ENCODE measurements around the gene ALKBH6. TPM values are rescaled to one million over a fixed set of nuclear protein-coding genes. Genes with fewer than 3 reads are reported as not detected.

ALKBH6 gene
- total and polyA plus RNA-seq, 10 of the 15 experiments (the other 5 are each of a cell fraction or from before 2014, with no cell fraction given) = 1.2 to 56.5 (median 36.1) TPM

GRCh38 chr19:35992907-35993765 is 20.9 kb downstream of the ALKBH6 start:
- WGBS (ENCODE audit: insufficient coverage, insufficient replicate concordance, low lambda C conversion rate, missing lambda C conversion rate) = 84% methylated on average over 8 of the region's 8 CpGs
- POLR2A ChIA-PET = no interaction called here
- no peaks in the 10 kb centered on the region for H3K27me3 ChIP-seq (replicated peaks in 1 of 2; ENCODE audit: control insufficient read depth in 2 of 2, insufficient read depth in 2 of 2, low read length in 1 of 2)
- BruUV-seq (replicated peaks) = no TSS peak
- SMC1A ChIA-PET (ENCODE audit: uncharacterized antibody, unreplicated experiment) = interaction anchor here (0.8 to 1.3 kb wide), 3 partner anchors 61 to 110 kb away, joined by 3 read pairs; partner anchors contain the start of gene THAP8
- CTCF ChIA-PET = interaction anchor here (1.0 to 1.4 kb wide), 2 partner anchors 44 to 135 kb away, joined by 3 read pairs; no protein-coding TSS in a partner anchor
- RAD21 ChIA-PET (ENCODE audit: unreplicated experiment) = no interaction called here
- intact Hi-C loops (cut with micrococcal nuclease; ENCODE audit: unreplicated experiment) = no loop called here
- DNase-seq (ENCODE audit: low read depth, low spot score) (no peak), ATAC-seq (peak; percentile 27), FAIRE-seq (no peak)
- no peaks in the 10 kb centered on the region for H3K9me3 ChIP-seq (replicated peaks; ENCODE audit: control insufficient read depth, insufficient read depth, low read length)
- H3K9ac ChIP-seq (ENCODE audit: control insufficient read depth, insufficient read depth, low read length) = 0 out of 2 replicates have a peak overlapping the region, but pooled peaks have one; percentile 27
- 0 out of 2 replicates have a peak overlapping the region, but pooled peaks have one; percentile 9 for H3K4me2 ChIP-seq (ENCODE audit: control insufficient read depth, insufficient read depth)
- no peak overlapping the region for H3K4me3 ChIP-seq
- H3K27ac ChIP-seq (ENCODE audit: control insufficient read depth, insufficient read depth) = no peak overlapping the region
- peaks cover 26% of the 10 kb centered on the region for H3K79me2 ChIP-seq (ENCODE audit: control insufficient read depth, insufficient read depth, low read length)
- H2AFZ ChIP-seq (ENCODE audit: control insufficient read depth, low read depth, low read length) = no peak overlapping the region
- peaks cover 25% of the 10 kb centered on the region for H3K4me1 ChIP-seq (ENCODE audit: control insufficient read depth, insufficient read depth, low read length)
- no peaks in the 10 kb centered on the region for H4K20me1 ChIP-seq (ENCODE audit: control insufficient read depth, insufficient read depth)
- no peaks in the 10 kb centered on the region for H3K36me3 ChIP-seq (ENCODE audit: control insufficient read depth in 2 of 2, insufficient read depth in 2 of 2, low read length in 1 of 2)
- in situ Hi-C loops (cut with MboI) = no loop called here
- TF ChIP-seq NFYA (IDR thresholded peaks at IDR 0.05; ENCODE audit: borderline replicate concordance, low read depth, low read length) (no peak), RUNX3 (IDR thresholded peaks at IDR 0.05; ENCODE audit: low read length) (0 out of 2 replicates have a peak, but pooled peaks have one; percentile 18), RAD51 (IDR thresholded peaks at IDR 0.05) (no peak), PAX8 (IDR thresholded peaks at IDR 0.05) (no peak), SMC3 (IDR thresholded peaks at IDR 0.05; ENCODE audit: borderline replicate concordance, low read length) (no peak), HDAC6 (IDR thresholded peaks at IDR 0.05; ENCODE audit: unreplicated experiment) (no peak), IKZF1 (conservative IDR thresholded peaks at IDR 0.05) (peak; percentile 39; the same call in 1 of the 2 replicates), POLR2A (IDR thresholded peaks at IDR 0.05; ENCODE audit: low read depth, low read length) (no peak), TAF1 (IDR thresholded peaks at IDR 0.05; ENCODE audit: borderline replicate concordance, low read depth, low read length) (no peak), SPI1 (IDR thresholded peaks at IDR 0.05; ENCODE audit: borderline replicate concordance, insufficient read depth, low read depth, low read length) (peak; percentile 70), PKNOX1 (IDR thresholded peaks at IDR 0.05) (peak; percentile 74), RAD21 (IDR thresholded peaks at IDR 0.05; ENCODE audit: insufficient read depth, low read depth, low read length) (no peak), MXI1 (IDR thresholded peaks at IDR 0.05; ENCODE audit: low read depth, low read length) (no peak), ESRRA (IDR thresholded peaks at IDR 0.05; ENCODE audit: low read length) (no peak), BCL3 (IDR thresholded peaks at IDR 0.05; ENCODE audit: borderline replicate concordance, insufficient read depth, low read depth, low read length, poor library complexity, severe bottlenecking) (no peak), SKIL (IDR thresholded peaks at IDR 0.05; ENCODE audit: low read depth, poor library complexity, severe bottlenecking) (no peak)
